K562 (cell line): Measurements from ENCODE around the gene NTPCR.

Source experiments
- ESRRA ChIP-seq: fragments of 450-650 bp; IDR thresholded peaks from 2 replicates; pipeline ENCODE4 v1.6.1; 2014; ENCODE audit warnings: low read depth, mild to moderate bottlenecking, moderate library complexity, borderline replicate concordance
- EZH2 ChIP-seq: IDR thresholded peaks from 2 replicates; pipeline ENCODE4 v1.6.1; 2012; ENCODE audit warnings: low read depth, mild to moderate bottlenecking, inconsistent platforms, low read length, borderline replicate concordance
- SMC3 ChIP-seq: conservative IDR thresholded peaks from 2 replicates; pipeline ENCODE4 v1.6.1; 2011; ENCODE audit warnings: low read depth, low read length, improper control_type of control experiment; ENCODE audit not compliant: insufficient read depth
- XRCC5 ChIP-seq: fragments of 200-400 bp; formaldehyde crosslinking; IDR thresholded peaks from 2 replicates; pipeline ENCODE4 v1.6.1; 2017; ENCODE audit warnings: low read depth, mild to moderate bottlenecking, low read length
- TF ChIP-seq, protein P1 (sequence below): sonication (generic); formaldehyde crosslinking; IDR thresholded peaks from 2 replicates; pipeline ENCODE4 v1.8.1; 2023; ENCODE audit warnings: mild to moderate bottlenecking, missing genetic modification reagents

DNA sequence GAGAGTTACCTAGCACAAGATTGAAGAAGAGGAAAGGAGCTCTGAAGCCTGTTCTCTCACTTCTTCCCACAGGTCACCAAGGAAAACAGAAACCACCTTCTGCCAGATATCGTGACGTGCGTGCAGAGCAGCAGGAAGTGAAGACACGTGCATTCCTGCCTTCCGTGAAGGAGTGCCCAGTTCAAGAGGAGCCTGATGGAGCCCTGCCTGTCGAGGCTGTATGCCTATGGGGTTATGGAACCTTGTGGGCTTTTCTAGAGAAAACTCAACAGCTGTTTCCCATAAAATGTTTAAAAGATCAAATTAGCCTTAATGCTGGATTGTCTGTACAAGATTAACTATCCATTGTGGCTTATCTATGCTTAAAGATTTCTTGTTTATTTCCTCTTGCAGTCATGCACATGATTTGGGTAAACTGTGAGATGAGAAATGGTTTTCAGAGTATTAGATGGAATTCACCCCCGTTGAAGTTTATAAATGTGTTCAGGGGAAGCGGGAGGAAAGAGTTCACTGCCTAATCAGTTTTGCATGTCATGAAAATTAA is 27.8 kb downstream of the NTPCR start:
- TF ChIP-seq SMC3 (no peak), EZH2 (no peak), ESRRA (no peak), XRCC5 (no peak)
- TF ChIP-seq, protein P1, sequence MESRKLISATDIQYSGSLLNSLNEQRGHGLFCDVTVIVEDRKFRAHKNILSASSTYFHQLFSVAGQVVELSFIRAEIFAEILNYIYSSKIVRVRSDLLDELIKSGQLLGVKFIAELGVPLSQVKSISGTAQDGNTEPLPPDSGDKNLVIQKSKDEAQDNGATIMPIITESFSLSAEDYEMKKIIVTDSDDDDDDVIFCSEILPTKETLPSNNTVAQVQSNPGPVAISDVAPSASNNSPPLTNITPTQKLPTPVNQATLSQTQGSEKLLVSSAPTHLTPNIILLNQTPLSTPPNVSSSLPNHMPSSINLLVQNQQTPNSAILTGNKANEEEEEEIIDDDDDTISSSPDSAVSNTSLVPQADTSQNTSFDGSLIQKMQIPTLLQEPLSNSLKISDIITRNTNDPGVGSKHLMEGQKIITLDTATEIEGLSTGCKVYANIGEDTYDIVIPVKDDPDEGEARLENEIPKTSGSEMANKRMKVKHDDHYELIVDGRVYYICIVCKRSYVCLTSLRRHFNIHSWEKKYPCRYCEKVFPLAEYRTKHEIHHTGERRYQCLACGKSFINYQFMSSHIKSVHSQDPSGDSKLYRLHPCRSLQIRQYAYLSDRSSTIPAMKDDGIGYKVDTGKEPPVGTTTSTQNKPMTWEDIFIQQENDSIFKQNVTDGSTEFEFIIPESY (CRISPR knock-in tag), result no peak
